Small intestine (tissue), 7 donors: ENCODE data around the gene IL17RE. TPM values are rescaled to one million over a fixed set of nuclear protein-coding genes. Genes with fewer than 3 reads are reported as not detected.
A peak's percentile ranks its signal among the peaks of the same experiment; 100 is the strongest.

Source experiments
- DNase-seq, 2 donors: peaks; one replicate each; pipeline versions ENCODE4 v3.0.0 to v3.0.0-alpha.2; 2013
- FAIRE-seq: peaks from 2 replicates; lab custom pipeline; 2012; peaks lifted over from hg19 to GRCh38; lab: Jason Lieb, UNC
- H3K27ac ChIP-seq, 3 donors: one replicate each; pipeline ENCODE4 v1.5.1; 2013; ENCODE audit warnings: low read length in 2 of 3, mild to moderate bottlenecking in 2 of 3, control low read depth in 1 of 3, inconsistent platforms in 1 of 3, low read depth in 1 of 3, moderate library complexity in 1 of 3
- H3K27me3 ChIP-seq, 3 donors: one replicate each; pipeline ENCODE4 v1.6.1; 2013; ENCODE audit warnings: low read length in 3 of 3, inconsistent platforms in 1 of 3; ENCODE audit not compliant: control insufficient read depth in 3 of 3, insufficient read depth in 3 of 3
- H3K36me3 ChIP-seq, 3 donors: one replicate each; pipeline ENCODE4 v1.6.1; 2013; ENCODE audit warnings: low read length in 3 of 3, inconsistent platforms in 1 of 3, low read depth in 1 of 3, mild to moderate bottlenecking in 1 of 3, moderate library complexity in 1 of 3; ENCODE audit not compliant: control insufficient read depth in 3 of 3, insufficient read depth in 2 of 3
- H3K4me1 ChIP-seq, 3 donors: one replicate each; pipeline ENCODE4 v1.6.1; 2013; ENCODE audit warnings: low read length in 2 of 3, inconsistent platforms in 1 of 3, low read depth in 1 of 3, mild to moderate bottlenecking in 1 of 3, moderate library complexity in 1 of 3; ENCODE audit not compliant: control insufficient read depth in 3 of 3, insufficient read depth in 2 of 3
- H3K4me3 ChIP-seq, 3 donors: one replicate each; pipeline ENCODE4 v1.5.1; 2013; ENCODE audit warnings: low read length in 3 of 3, control low read depth in 1 of 3, inconsistent platforms in 1 of 3, low read depth in 1 of 3, mild to moderate bottlenecking in 1 of 3, moderate library complexity in 1 of 3
- H3K9me3 ChIP-seq, 2 donors: one replicate each; pipeline ENCODE4 v1.6.1; 2013; ENCODE audit warnings: low read depth in 1 of 2, low read length in 1 of 2; ENCODE audit not compliant: control insufficient read depth in 2 of 2, insufficient read depth in 1 of 2
- WGBS, 3 donors: extraction: QIAGEN DNeasy Blood & Tissue Kit; methylation state at CpG; one replicate each; pipeline ENCODE4 v1.1.7; 2013; 5-methylcytosine and 5-hydroxymethylcytosine counted together
- polyA plus RNA-seq, 4 donors: library from polyadenylated mRNA; stranded (reverse) in 3 of 4; unstranded in 1 of 4; fragments of 200-250 nt in 3 of 4; fragments of 120-200 nt in 1 of 4; gene quantifications; one replicate each; pipeline versions ENCODE4 v1.2.1 to v1.2.3, GENCODE V29; 2013
- donor health status: healthy with polysubstance abuse.
- donor health status: control.
- donor health status: control.
- donor health status: Bipolar disorder and iron deficiency.
- donor health status: healthy.

IL17RE gene
- polyA plus RNA-seq, 4 donors: 31.3 to 59.3 (median 43.5) TPM

GRCh38 chr3:9951962-9952805 lies 49.5 kb downstream of the IL17RE start, which contains the start of gene PRRT3:
TSS of gene PRRT3 (minus strand) at chr3:9952408. CDS start at chr3:9950115, 2,293 bp downstream.
- Histone ChIP-seq H3K36me3 (peaks cover 0 to 19% (median 0%) of the 10 kb centered on the region in 3 donors), H3K27me3 (peaks cover 0 to 7% (median 0%) of the 10 kb centered on the region in 3 donors), H3K4me1 (peaks cover 0 to 8% (median 0%) of the 10 kb centered on the region in 3 donors), H3K4me3 (peak within 1 kb of the TSS in 2 of 3 donors; percentile 35 to 53), H3K27ac (no peak within 1 kb of the TSS), H3K9me3 (no peaks in the 10 kb centered on the region)
- peak in 1 of 2 donors; percentile 53 for DNase-seq
- WGBS, 3 donors: 1 to 4% (median 3%) methylated on average over 32 to 52 of the region's 52 CpGs
- FAIRE-seq: no peak

GRCh38 chr3:9955067-9955502 lies 52.4 kb downstream of the IL17RE start:
- Histone ChIP-seq H3K36me3 (peaks cover 0 to 4% (median 0%) of the 10 kb centered on the region in 3 donors), H3K27ac (no peak overlapping the region), H3K9me3 (no peaks in the 10 kb centered on the region), H3K27me3 (peaks cover 0 to 7% (median 0%) of the 10 kb centered on the region in 3 donors), H3K4me1 (peaks cover 0 to 6% (median 0%) of the 10 kb centered on the region in 3 donors), H3K4me3 (no peak overlapping the region)
- FAIRE-seq (no peak), DNase-seq (peak in 1 of 2 donors; percentile 21)
- 47 to 60% (median 52%) methylated on average over 12 of the region's 12 CpGs for WGBS, 3 donors

GRCh38 chr3:9955611-9956352 lies 53.1 kb downstream of the IL17RE start:
- FAIRE-seq (no peak), DNase-seq (no peak)
- Histone ChIP-seq H3K36me3 (peaks cover 0 to 2% (median 0%) of the 10 kb centered on the region in 3 donors), H3K9me3 (no peaks in the 10 kb centered on the region), H3K27ac (no peak overlapping the region), H3K4me1 (peaks cover 0 to 6% (median 0%) of the 10 kb centered on the region in 3 donors), H3K27me3 (peaks cover 0 to 7% (median 0%) of the 10 kb centered on the region in 3 donors), H3K4me3 (no peak overlapping the region)
- 72 to 86% (median 81%) methylated on average over 5 of the region's 5 CpGs for WGBS, 3 donors

GRCh38 chr3:9957214-9957613 lies 54.6 kb downstream of the IL17RE start:
- WGBS, 3 donors: 51 to 61% (median 56%) methylated on average over 5 of the region's 5 CpGs
- Histone ChIP-seq H3K36me3 (peaks cover 0 to 3% (median 0%) of the 10 kb centered on the region in 3 donors), H3K4me3 (no peak overlapping the region), H3K27me3 (no peaks in the 10 kb centered on the region), H3K9me3 (no peaks in the 10 kb centered on the region), H3K4me1 (peaks cover 0 to 2% (median 0%) of the 10 kb centered on the region in 3 donors), H3K27ac (no peak overlapping the region)
- FAIRE-seq: no peak
- no peak for DNase-seq

GRCh38 chr3:9965200-9965875 lies 62.7 kb downstream of the IL17RE start:
- Histone ChIP-seq H3K4me3 (no peak overlapping the region), H3K27me3 (no peaks in the 10 kb centered on the region), H3K27ac (no peak overlapping the region), H3K36me3 (peaks cover 3 to 26% (median 14%) of the 10 kb centered on the region in 3 donors), H3K4me1 (no peaks in the 10 kb centered on the region), H3K9me3 (no peaks in the 10 kb centered on the region)
- no peak for DNase-seq
- 93 to 98% (median 96%) methylated on average over 6 of the region's 6 CpGs for WGBS, 3 donors
- FAIRE-seq: no peak

Other genes with a start within 250 kb of the IL17RE start
- gene CPNE9, start 199.0 kb upstream of the IL17RE start, polyA plus RNA-seq: under 1 TPM in 2 of 4 donors, not detected in 2; 0.35 to 0.92 TPM
- gene BRPF1, start 171.1 kb upstream of the IL17RE start, polyA plus RNA-seq: 10 to 100 TPM in 1 of 4 donors, 1 to 10 TPM in 3; 5.1 to 16.0 (median 7.6) TPM
- gene OGG1, start 152.9 kb upstream of the IL17RE start, polyA plus RNA-seq: 100 to 1,000 TPM in 1 of 4 donors, 10 to 100 TPM in 3; 25.4 to 111 (median 43.1) TPM
- 10 to 100 TPM; 10.1 to 22.5 (median 19.4) TPM for gene CAMK1, start 132.9 kb upstream of the IL17RE start, polyA plus RNA-seq
- gene TADA3, start 110.4 kb upstream of the IL17RE start, polyA plus RNA-seq: 10 to 100 TPM; 41.1 to 59.0 (median 44.6) TPM
- gene ARPC4, start 109.8 kb upstream of the IL17RE start, polyA plus RNA-seq: 100 to 1,000 TPM; 143 to 178 (median 161) TPM
- gene TTLL3, start 92.6 kb upstream of the IL17RE start, polyA plus RNA-seq: 10 to 100 TPM; 20.8 to 51.9 (median 22.6) TPM
- gene RPUSD3, start 58.8 kb upstream of the IL17RE start, polyA plus RNA-seq: 10 to 100 TPM; 19.2 to 41.1 (median 25.7) TPM
- gene CIDEC, start 22.6 kb upstream of the IL17RE start, polyA plus RNA-seq: 100 to 1,000 TPM in 2 of 4 donors, 10 to 100 TPM in 2; 19.0 to 748 (median 310) TPM
- 10 to 100 TPM; 49.0 to 56.8 (median 52.7) TPM for gene JAGN1, start 12.2 kb upstream of the IL17RE start, polyA plus RNA-seq
- 10 to 100 TPM; 35.7 to 96.2 (median 41.3) TPM for gene IL17RC, start 14.2 kb downstream of the IL17RE start, polyA plus RNA-seq
- 10 to 100 TPM; 16.2 to 53.7 (median 32.1) TPM for gene CRELD1, start 31.0 kb downstream of the IL17RE start, polyA plus RNA-seq
- 1 to 10 TPM in 1 of 4 donors, under 1 TPM in 3; 0.45 to 1.3 (median 0.82) TPM for gene PRRT3, start 49.6 kb downstream of the IL17RE start, polyA plus RNA-seq
- gene EMC3, start 84.0 kb downstream of the IL17RE start, polyA plus RNA-seq: 10 to 100 TPM; 21.9 to 74.6 (median 47.7) TPM
- 10 to 100 TPM in 1 of 4 donors, 1 to 10 TPM in 2, under 1 TPM in 1; 0.45 to 13.9 (median 4.4) TPM for gene FANCD2, start 123.6 kb downstream of the IL17RE start, polyA plus RNA-seq
- not detected for gene FANCD2OS, start 205.4 kb downstream of the IL17RE start, polyA plus RNA-seq
- 100 to 1,000 TPM; 147 to 191 (median 171) TPM for gene BRK1, start 212.8 kb downstream of the IL17RE start, polyA plus RNA-seq
- gene VHL, start 238.9 kb downstream of the IL17RE start, polyA plus RNA-seq: 10 to 100 TPM; 21.9 to 59.3 (median 29.2) TPM